ENCODE results near the gene SH2D2A.

GRCh38 chr1:156767879-156768604 lies 48.6 kb downstream of the SH2D2A start:
- no peak for TF ChIP-seq EZH2 (IDR thresholded peaks at IDR 0.05; ENCODE audit: borderline replicate concordance, low read length)
- TF ChIP-seq CTCF (IDR thresholded peaks at IDR 0.05; ENCODE audit: low read length) = no peak
